GM19240 (cell line): ENCODE data around the gene CCNG2.
"Not testable (repeated sequence)": the region's sequence is repeated elsewhere in the genome, so short reads cannot be mapped to it uniquely, and the experiment has no call there.

Experiments
- DNase-seq: peaks from one replicate; pipeline ENCODE4 v3.0.0; 2011; ENCODE audit warnings: low spot score; ENCODE audit not compliant: insufficient read length

The CCNG2 gene, protein sequence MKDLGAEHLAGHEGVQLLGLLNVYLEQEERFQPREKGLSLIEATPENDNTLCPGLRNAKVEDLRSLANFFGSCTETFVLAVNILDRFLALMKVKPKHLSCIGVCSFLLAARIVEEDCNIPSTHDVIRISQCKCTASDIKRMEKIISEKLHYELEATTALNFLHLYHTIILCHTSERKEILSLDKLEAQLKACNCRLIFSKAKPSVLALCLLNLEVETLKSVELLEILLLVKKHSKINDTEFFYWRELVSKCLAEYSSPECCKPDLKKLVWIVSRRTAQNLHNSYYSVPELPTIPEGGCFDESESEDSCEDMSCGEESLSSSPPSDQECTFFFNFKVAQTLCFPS

DNA sequence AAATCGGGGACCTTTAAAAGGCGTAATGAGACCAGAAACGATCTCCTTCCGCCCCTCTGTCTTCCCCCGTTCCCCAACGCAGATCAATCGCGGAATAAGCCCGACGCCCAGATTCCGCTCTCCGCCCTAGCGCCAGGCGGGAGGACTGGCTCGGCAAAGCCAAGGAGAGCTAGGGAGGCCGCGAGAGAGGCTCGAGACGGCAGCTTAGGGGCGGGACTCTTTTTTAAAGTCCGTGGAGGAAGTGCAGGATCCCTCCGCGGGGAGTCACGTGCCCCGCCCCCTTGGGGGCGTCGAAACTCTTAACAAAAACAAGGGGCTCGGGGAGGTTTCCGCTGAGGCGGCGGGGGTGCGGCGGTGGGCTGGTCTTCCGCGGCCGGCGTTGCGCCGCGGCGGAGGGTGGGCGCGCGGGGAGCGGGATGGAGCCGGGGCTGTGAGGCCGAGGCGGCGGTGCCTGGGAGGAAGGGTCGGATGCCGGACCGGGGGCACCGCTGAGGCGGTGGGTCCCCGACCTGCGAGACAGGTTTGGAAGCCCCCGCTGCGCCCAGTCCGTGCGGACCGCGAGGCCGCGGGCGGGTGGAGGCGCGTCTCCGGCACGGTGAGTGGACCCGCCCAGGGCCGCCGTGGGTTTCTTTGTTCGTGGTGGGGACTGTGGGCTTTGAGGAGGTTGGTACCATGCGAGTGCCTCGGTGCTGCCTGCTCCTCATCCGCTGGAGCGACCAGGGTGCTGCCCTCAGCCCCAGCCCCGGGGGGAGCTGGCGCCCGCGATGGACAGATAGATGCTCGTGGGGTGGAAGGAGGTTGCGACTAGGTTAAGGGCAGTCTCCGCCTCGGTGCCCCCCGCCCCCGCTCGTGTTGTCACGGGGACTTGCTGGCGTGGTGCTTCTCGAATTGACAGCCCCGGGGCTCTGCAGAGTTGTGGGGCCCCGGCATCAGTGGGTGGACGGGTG lies at the start of gene CCNG2:
Gene CCNG2, plus strand, starts transcription at position 296 of the 947 bp plus-strand sequence. CDS start 1,326 bp downstream, outside the sequence.
- DNase-seq = no peak

DNA sequence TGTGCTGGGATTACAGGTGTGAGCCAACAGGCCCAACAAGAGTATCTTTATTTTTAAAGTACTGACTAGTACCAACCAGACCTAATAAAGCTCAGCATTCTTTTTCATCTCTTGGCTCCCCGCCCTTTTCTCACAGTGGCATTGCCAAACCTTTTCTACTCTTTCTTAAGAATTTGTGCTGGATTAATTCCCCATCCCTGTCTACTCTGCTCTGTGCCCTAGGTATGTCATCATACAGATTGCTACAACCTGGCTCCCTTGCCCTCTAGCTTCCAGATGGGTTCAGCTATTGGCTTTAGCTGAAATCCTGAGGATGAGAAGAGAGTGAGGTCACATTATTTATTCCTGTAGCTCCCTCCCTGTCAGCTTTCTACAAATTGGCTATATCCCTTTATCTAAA lies 46.3 kb upstream of the CCNG2 start:
- no peak for DNase-seq

DNA sequence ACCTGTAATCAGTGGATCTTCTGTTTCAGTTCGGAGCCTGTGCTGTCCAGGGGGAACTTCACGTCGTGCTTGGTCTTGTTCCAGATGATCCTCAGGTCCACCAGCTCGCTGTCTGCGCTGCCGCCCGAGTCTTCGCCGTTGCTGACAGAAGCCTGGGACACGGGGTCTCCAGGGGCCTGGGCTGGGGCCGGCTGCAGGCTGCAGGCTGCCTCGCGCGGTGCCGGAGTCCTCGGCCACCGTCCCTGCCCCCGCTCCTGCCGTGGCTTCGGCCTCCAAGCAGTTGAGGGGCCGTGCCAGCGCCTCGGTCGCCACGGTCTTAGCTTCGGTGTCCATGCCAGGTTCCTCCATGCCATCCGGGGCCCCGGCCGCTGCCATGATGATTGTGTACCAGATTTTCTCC lies 43.9 kb upstream of the CCNG2 start:
- DNase-seq = no peak

DNA sequence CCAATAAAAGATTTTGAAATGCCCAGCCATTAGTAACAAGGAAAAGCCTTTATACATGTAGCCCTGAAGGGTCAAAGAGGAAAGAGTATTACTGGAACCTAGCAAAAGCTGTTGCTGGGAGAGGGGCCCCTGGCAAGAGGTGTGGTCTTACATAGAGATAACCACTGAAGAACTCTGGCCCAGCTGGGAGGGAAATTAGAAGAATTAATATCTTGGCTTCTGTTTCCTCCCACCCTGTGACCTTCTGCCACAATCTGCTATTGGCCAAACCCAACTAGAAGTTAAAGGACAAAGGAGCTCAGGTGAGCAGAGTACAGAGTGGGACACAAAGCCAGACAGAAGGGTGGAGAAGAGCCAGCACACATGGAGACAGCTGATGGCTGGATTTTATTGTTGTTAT lies 39.3 kb upstream of the CCNG2 start:
- no peak for DNase-seq

DNA sequence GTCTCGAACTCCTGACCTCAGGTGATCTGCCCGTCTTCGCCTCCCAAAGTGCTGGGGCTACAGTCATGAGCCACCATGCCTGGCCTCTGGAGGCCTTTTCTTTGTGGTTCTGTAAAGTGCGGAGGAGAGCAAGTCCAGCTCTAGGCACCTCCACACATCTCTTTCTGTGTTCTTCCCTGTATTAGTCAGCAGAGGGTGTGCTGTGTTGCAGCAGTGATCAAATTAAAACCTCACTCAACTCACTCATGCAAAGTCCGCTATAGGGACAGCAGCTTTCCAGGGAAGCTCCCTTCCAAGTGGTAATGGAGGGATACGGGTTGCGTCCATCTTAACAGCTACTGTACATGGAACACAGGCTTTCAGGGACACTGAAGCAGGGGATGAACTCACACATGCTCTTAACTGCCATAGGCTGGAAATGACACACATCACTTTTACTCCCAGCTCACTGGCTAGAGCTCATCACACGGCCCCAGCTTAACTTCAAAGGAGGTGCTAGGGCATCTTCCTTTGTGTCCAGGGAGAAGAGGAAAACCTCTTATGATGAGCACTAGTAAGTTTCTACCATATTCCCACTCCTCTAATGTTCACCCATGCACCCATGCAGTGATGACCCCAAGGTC lies 36.0 kb upstream of the CCNG2 start:
- no peak for DNase-seq

DNA sequence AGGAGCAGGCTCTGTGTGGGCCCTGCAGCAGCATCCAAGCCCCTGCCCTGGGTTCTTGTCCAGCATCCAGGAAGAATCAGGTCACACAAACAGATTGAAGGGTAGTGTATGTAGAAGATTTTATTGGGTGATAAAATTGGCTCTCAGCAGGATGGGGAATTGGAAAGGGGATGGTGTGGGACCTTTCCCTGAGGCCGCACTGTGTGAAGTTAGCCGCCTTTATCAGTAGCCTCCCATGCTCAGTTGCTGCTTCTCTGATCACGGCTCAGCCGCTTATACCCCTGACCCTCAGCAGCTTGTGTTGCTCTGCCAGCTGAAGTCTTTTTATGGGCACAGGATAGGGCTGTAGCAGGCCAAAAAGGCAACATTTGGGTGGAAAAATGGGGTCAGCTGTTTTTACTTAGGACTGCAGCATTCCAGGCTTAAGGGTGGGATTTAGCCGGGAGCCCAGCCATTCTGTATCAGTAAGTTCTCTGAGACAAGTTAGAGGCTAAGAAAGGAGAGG lies 35.2 kb upstream of the CCNG2 start:
- no peak for DNase-seq

DNA sequence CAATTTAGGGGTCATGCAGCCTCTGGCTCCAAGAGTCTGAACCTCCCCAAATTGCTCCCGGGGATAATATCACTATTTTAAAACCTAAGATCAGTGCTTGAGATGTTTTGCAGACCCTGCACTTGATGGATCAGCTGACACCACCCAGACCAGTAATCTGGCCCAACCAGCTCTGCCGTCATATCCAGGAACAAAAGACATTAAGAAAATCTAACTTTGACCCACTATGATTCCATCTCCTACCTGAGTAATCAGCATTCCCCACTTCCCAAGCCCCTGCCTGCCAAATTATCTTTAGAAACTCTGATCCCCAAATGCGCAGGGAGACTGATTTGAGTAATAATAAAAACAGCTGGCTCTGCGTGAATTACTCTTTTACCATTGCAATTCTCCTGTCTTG lies 34.4 kb upstream of the CCNG2 start:
- no peak for DNase-seq

DNA sequence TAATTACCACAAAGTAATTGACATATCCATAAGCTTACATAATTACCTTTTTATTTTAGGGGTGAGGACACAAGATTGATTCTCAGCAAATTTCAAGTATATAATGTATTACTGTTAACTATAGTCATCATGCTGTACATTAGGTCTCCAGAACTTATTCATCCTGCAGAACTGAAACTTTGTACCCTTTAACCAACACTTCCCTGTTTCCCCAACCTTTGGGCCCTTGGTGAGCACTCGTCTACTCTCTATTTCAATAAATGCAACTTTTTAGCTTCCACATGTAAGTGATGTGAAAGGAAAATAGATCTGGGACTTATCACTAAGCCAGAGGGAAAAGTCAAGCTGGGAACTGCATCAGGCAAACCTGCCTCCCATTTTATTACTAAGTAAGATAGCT lies 33.6 kb upstream of the CCNG2 start:
- DNase-seq = no peak

DNA sequence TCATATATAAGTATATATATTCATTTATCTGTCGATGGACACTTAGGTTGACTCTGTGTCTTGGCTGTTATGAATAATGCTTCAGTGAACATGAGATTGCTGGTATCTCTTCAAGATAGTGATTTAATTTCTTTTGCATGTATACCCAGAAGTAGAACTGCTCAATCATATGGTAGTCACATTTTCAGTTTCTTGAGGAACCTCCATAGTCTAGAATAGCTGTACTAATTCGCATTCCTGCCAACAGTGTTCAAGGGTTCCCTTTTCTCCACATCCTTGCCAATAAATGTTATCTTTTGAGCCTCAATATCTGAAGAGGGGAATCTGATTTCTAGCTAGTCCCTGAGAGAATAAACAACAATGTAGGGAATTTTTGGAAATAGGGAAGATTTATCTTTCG lies 32.4 kb upstream of the CCNG2 start:
- no peak for DNase-seq

DNA sequence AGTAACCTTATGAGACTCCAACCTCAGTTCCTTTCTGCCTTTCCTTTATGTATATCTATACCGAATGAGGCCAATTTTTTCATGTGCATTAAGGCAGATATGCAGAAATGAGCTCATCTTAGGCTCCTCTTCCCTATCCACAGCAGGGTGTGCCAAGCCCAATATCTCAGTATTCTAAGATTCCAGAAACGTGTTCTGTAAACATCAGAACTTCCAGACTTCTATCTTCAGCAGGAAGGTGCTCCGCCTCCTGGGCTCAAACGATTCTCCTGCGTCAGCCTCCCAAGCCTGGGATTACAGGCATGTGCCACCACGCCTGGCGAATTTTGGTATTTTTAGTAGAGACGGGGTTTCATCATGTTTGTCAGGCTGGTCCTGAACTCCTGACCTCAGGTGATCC lies 31.0 kb upstream of the CCNG2 start:
- no peak for DNase-seq

DNA sequence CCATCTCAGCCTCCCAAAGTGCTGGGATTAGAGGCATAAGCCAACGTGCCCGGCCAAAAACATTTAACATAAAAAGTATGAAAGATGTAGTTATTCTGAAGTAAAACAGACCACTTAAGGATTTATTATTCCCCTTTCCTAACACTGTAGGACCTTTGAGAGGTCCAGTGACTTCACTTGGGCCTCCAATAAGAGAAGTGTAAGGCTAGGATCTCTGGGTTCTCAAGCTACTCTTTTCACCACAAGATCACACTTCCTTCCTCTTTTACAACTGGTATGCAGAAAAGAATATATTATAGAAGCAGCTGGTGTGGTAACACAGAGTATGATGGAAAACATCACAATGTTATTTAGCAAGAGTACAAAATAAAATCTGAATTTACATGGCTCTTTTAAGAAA lies 30.2 kb upstream of the CCNG2 start:
- DNase-seq = no peak

DNA sequence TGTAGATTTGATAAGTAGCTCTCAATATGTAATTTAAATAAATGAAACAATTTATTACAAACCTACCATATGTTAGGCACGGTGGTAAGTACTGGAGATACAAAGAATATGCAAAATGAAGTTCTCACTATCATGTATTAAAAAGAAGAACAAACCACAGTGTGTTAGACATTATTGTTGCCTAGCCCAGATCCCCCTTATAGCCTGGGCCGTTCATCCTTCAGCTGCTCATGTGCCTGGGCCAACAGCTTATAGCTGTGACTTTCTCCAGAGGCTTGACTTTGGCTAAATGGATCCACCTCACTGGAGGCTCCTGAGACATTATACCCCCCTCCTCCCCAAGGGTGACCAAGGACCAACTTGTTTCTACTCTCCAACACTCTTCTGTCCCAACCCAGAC lies 29.8 kb upstream of the CCNG2 start:
- no peak for DNase-seq

DNA sequence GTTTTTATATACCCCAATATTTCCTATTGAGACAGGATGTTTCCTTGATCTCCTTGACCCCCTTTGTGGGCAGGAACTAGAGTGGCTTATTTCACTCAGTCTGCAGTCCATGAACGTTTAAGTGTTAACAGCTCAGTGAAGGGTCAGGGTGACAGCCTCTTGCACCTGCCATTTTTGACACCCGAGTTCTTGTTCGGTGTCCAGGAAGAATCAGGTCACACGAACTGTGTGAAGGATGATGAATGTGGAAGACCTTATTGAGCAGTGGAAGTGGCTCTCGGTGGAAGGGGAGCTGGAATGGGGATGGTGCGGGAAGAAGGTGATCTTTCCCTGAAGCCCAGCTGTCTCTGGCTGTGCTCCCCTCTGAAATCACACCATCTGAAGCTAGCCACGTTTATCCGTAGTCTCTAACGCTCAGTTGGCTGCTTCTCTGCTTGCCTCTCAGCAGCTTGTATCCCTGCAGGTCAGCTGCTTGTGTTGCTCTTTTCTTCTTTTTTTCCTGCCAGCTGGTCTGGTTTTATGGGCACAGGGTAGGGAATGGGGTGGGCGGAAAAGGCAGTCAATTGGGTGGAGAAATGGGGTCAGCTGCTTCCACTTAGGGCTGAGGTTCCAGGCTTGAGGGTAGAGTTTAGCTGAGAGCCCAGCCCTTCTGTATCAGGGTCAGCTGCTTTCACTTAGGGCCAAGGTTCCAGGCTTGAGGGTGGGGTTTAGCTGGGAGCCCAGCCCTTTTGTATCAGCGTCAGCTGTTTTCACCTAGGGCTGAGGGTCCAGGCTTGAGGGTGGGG lies 29.0 kb upstream of the CCNG2 start:
- no peak for DNase-seq

DNA sequence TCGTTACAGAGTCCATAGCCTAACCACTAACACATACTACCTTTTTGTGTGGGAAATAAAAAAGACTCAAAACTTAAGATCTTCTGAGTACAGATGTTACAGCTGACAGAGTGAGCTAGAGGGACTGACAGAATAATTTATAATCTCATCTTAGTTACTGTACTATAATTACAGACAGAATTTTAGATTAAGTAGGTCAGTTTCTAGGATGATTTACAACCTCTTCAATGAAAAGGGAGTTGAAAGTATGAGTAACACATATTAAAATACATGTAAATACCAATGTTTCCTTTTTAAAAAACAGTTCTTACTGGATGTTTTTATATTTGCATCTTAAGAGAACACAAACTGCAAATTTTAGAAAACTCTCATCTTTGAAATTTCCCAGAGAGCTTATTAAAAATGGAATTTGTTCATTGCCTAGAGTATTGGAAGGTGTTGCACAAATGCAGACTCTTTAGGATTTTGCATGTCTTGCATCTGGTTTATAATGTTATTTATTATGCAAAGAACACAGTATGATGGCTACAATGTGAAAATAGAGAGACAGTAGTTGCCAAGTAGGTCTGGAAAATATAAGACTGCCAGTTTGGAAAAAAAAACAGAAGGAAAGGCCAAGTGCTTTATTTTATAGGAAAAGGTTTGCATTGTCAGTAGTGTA lies 24.2 kb upstream of the CCNG2 start:
- no peak for DNase-seq

DNA sequence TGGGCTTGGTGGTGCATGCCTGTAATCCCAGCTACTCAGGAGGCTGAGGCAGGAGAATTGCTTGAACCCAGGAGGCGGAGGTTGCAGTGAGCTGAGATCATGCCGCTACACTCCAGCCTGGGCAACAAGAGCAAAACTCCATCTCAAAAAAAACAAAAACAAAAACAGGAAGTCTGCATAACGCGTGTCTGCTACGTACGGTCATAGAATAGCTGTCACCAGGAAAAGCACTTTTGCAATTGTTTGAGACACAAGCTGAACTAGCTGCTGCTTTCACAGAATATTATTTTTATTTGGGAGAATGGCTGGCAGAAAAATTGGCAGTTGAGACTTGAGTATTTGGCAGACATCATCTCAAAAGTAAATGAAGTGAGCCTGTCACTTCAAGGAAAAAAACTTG lies 19.6 kb upstream of the CCNG2 start:
- not testable (repeated sequence) for DNase-seq

DNA sequence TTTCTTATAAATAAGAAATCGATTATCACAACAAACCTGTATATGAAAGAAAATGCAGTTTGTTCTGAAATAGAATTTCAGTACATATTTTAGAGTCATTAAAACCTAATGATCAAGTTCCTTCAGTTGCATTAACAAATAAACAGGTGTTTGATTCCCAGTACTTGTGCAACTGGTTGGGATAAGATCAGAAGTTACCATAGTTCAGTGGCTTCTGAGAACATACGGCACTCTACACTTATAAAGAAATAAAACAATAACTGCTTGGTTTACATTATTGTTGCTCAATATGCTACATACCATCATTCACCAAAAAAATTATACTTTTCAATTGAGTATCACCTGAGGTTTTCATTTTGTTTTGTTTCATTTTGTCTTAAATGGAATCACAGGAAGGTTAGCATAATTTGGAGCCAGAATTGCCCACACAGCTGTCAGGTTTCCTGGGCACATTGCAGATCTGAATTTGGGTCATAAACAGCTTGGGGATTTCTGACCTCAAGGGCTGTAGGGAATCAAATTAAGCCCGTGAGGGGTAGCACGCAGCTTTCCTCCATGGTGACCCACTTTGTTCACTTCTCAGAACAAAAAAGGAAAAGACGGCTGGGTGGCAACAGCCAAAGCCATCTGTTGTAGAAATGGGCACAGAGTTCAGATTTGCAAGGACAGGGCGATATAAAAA lies 14.9 kb upstream of the CCNG2 start:
- DNase-seq = no peak

DNA sequence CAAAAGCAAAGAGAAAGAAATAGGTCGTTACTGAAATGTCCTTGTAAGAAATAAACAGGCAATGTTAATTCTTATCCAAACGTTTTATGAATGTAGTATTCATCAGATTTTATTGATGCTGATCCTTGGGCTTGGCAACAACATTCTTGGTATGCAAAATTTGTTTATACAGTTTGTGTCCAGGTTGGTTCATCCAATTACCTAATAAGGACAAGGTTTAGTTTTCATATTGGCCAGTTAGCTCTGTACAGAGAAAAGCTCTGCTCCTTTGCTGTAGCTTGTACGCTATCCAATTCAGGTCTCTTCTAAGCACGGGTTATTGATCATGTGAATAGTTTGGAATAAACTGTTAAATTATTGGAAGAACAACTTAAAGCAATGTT lies 14.4 kb upstream of the CCNG2 start:
- DNase-seq = no peak

DNA sequence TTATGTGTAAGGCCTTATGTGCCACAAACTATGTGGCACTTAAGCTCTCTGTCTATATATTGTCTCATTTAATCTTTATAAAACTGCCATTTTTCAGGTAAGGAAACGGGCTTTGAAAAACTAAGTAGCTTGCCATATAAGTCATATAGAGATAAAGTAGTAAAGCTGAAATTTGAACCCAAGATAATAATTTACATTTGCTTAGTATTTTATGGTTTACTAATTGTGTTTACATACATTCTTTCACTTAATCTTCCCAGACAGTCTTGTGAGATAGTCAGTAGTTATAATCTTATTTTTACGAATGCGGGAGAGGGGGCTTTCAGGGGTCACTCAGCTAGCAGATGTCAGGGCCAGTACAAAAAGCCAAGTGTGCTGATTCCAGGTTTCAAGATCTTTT lies 13.9 kb upstream of the CCNG2 start:
- DNase-seq = no peak

DNA sequence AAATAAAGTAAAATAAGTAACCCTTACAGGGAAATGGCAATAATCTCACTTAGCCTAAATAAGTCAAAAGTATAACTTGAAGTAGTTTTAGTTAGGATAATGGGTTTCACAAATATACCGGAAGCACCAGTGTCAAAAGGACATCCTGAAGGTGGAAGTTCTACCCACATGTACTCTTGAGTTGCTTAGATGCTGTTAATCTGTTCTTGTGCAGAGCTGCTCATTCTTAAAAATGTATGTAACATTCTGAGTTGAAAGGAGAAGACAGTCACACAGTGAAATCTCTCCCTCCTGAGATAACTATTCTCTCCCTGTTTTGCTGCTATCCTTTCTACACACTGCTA lies 11.2 kb upstream of the CCNG2 start:
- no peak for DNase-seq
